HepG2 (cell line): ENCODE results near the gene JSRP1. TPM values are rescaled to one million over a fixed set of nuclear protein-coding genes. Genes with fewer than 3 reads are reported as not detected.

Experiments
- AGO1 ChIP-seq: fragments of 200-400 bp; formaldehyde crosslinking; IDR thresholded peaks from 2 replicates; pipeline ENCODE4 v1.6.1; 2017; ENCODE audit warnings: mild to moderate bottlenecking, low read depth, low read length, moderate library complexity; ENCODE audit not compliant: poor library complexity, severe bottlenecking
- CC2D1A ChIP-seq: sonication (generic); formaldehyde crosslinking; IDR thresholded peaks from 2 replicates; pipeline ENCODE4 v1.8.1; 2023; ENCODE audit warnings: mild to moderate bottlenecking, missing genetic modification reagents
- FOSL2 ChIP-seq: sonication (generic); formaldehyde crosslinking; IDR thresholded peaks from 2 replicates; pipeline ENCODE4 v1.4.0; 2020; ENCODE audit warnings: missing genetic modification reagents
- GATAD2A ChIP-seq: IDR thresholded peaks from 2 replicates; pipeline ENCODE4 v1.6.1; 2016
- MBD4 ChIP-seq: IDR thresholded peaks from 2 replicates; pipeline ENCODE4 v1.6.1; 2012; ENCODE audit warnings: low read length, inconsistent platforms, borderline replicate concordance
- NKX3-1 ChIP-seq: sonication (generic); formaldehyde crosslinking; IDR thresholded peaks from 2 replicates; pipeline ENCODE4 v1.5.0; 2020; ENCODE audit warnings: missing genetic modification reagents
- NONO ChIP-seq, 2 experiments: fragments of 450-650 bp in 1 of 2; sonication (generic) in 1 of 2; formaldehyde crosslinking in 1 of 2; IDR thresholded peaks in 1 of 2; conservative IDR thresholded peaks in 1 of 2; 2 replicates each; pipeline versions ENCODE4 v1.6.1 to v1.8.0; 2017 to 2022; ENCODE audit warnings: mild to moderate bottlenecking in 1 of 2, missing genetic modification reagents in 1 of 2, moderate library complexity in 1 of 2
- ONECUT2 ChIP-seq: sonication (generic); formaldehyde crosslinking; IDR thresholded peaks from 2 replicates; pipeline ENCODE4 v1.4.0; 2020; ENCODE audit warnings: missing genetic modification reagents
- PHF21A ChIP-seq: sonication (generic); formaldehyde crosslinking; IDR thresholded peaks from 2 replicates; pipeline ENCODE4 v1.5.0; 2020; ENCODE audit warnings: mild to moderate bottlenecking, missing genetic modification reagents
- POLR2AphosphoS5 ChIP-seq: IDR thresholded peaks from 2 replicates; pipeline ENCODE4 v1.6.1; 2012; ENCODE audit warnings: low read depth, low read length
- RFX3 ChIP-seq: IDR thresholded peaks from 2 replicates; pipeline ENCODE4 v1.6.1; 2016; ENCODE audit warnings: missing biosample characterization, missing genetic modification reagents
- SIN3A ChIP-seq: IDR thresholded peaks from 2 replicates; pipeline ENCODE4 v1.6.1; 2011; ENCODE audit warnings: low read depth, mild to moderate bottlenecking, control low read depth, low read length, borderline replicate concordance
- SIN3B ChIP-seq: fragments of 150-350 bp; IDR thresholded peaks from 2 replicates; pipeline ENCODE4 v1.6.1; 2014; ENCODE audit warnings: low read length
- SOX5 ChIP-seq: IDR thresholded peaks from 2 replicates; pipeline ENCODE4 v1.6.1; 2016; ENCODE audit warnings: borderline replicate concordance
- ZNF12 ChIP-seq: sonication (generic); formaldehyde crosslinking; IDR thresholded peaks from 2 replicates; pipeline ENCODE4 v1.5.0; 2020; ENCODE audit warnings: missing genetic modification reagents
- ZNF3 ChIP-seq: IDR thresholded peaks from 2 replicates; pipeline ENCODE4 v1.7.0; 2017; ENCODE audit warnings: inconsistent platforms
- ZSCAN22 ChIP-seq: sonication (generic); formaldehyde crosslinking; IDR thresholded peaks from 2 replicates; pipeline ENCODE4 v1.4.0; 2020; ENCODE audit warnings: mild to moderate bottlenecking, missing genetic modification reagents
- polyA plus RNA-seq, 8 experiments: library from polyadenylated mRNA; depleted of rRNA in 3 of 8; stranded (reverse) in 7 of 8; unstranded in 1 of 8; fragments of >200 nt; fragmentation: Illumina TruSeq in 4 of 8; extraction: Trizol in 4 of 8; gene quantifications; 2 replicates each; pipeline versions ENCODE4 v1.2.1 to v1.2.3, GENCODE V29; 2011 to 2016; ENCODE audit warnings: low read depth in 4 of 8, missing spikeins in 1 of 8, mixed read lengths in 1 of 8; ENCODE audit not compliant: insufficient read depth in 1 of 8
- total RNA-seq, 5 experiments: library from RNA; depleted of rRNA; stranded (reverse); fragments of >200 nt; fragmentation: Illumina TruSeq; extraction: Trizol; gene quantifications; 2 replicates each; pipeline ENCODE4 v1.2.3, GENCODE V29; 2016; ENCODE audit warnings: low read depth in 1 of 5
- TF ChIP-seq, protein P1 (sequence below): sonication (generic); formaldehyde crosslinking; conservative IDR thresholded peaks from 2 replicates; pipeline ENCODE4 v1.4.0; 2020; ENCODE audit warnings: missing genetic modification reagents
- TF ChIP-seq, protein P2 (sequence below): sonication (generic); formaldehyde crosslinking; IDR thresholded peaks from 2 replicates; pipeline ENCODE4 v1.5.1; 2020; ENCODE audit warnings: mild to moderate bottlenecking, missing genetic modification reagents, borderline replicate concordance
- TF ChIP-seq, protein P3 (sequence below): sonication (generic); formaldehyde crosslinking; IDR thresholded peaks from 2 replicates; pipeline ENCODE4 v1.4.0; 2020; ENCODE audit warnings: mild to moderate bottlenecking, missing genetic modification reagents, borderline replicate concordance
- TF ChIP-seq, protein P4 (sequence below): sonication (generic); formaldehyde crosslinking; IDR thresholded peaks from 2 replicates; pipeline ENCODE4 v1.5.1; 2020; ENCODE audit warnings: mild to moderate bottlenecking, missing genetic modification reagents, borderline replicate concordance
- TF ChIP-seq, protein P5 (sequence below): sonication (generic); formaldehyde crosslinking; IDR thresholded peaks from 2 replicates; pipeline ENCODE4 v1.8.1; 2023; ENCODE audit warnings: missing genetic modification reagents, mild to moderate bottlenecking, borderline replicate concordance

The JSRP1 gene
- total and polyA plus RNA-seq, 2 of the 13 experiments (the other 11 are each of a cell fraction or from before 2014, with no cell fraction given) = 0.16 to 0.38 TPM

DNA sequence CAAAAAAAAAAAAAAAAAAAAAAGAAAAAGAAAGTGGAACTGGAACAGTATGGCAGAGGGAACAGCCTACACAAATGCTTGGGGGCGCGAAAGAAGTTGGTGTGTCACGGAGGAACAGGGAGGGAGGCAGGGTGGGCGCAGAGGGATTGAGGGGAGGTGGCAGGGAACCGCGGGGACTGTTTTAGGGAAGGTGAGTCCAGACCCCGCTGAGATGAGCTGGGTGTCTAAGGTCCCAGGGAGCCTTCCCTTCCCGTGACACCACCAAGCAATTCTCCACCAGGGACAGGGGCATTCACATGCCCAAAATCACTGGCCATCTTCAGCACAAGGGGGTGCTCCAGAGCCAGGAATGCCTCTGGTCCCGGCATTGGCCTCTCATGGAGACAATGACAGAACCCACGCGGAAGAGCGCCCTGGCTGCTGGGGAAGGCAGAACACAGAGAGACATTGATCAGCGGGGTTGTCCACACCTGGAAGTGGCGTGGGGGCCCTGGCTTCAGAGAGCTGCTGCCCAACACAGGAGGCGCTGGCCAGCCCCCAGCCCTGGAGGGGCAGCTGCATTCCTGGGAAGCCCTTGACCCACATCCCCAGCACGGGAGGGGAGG is 18.8 kb upstream of the JSRP1 start (continued):
- TF ChIP-seq, protein P1, sequence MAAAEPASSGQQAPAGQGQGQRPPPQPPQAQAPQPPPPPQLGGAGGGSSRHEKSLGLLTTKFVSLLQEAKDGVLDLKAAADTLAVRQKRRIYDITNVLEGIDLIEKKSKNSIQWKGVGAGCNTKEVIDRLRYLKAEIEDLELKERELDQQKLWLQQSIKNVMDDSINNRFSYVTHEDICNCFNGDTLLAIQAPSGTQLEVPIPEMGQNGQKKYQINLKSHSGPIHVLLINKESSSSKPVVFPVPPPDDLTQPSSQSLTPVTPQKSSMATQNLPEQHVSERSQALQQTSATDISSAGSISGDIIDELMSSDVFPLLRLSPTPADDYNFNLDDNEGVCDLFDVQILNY (CRISPR knock-in tag) = no peak
- TF ChIP-seq CC2D1A (CRISPR knock-in tag) (no peak), PHF21A (CRISPR knock-in tag) (no peak), POLR2AphosphoS5 (no peak), ZSCAN22 (no peak), SIN3A (no peak), RFX3 (CRISPR knock-in tag) (no peak), SOX5 (peak; percentile 26; the same call in 1 of the 2 replicates), SIN3B (no peak), AGO1 (no peak), NKX3-1 (CRISPR knock-in tag) (no peak), MBD4 (no peak), ZNF3 (no peak), FOSL2 (CRISPR knock-in tag) (0 out of 2 replicates have a peak, but pooled peaks have one; percentile 15), NONO (IDR thresholded peaks at IDR 0.05) (no peak), NONO (CRISPR knock-in tag; conservative IDR thresholded peaks at IDR 0.05) (peak; percentile 51; the same call in 1 of the 2 replicates), ONECUT2 (CRISPR knock-in tag) (no peak), GATAD2A (CRISPR knock-in tag) (0 out of 2 replicates have a peak, but pooled peaks have one; percentile 30), ZNF12 (CRISPR knock-in tag) (no peak)
- TF ChIP-seq, protein P2, sequence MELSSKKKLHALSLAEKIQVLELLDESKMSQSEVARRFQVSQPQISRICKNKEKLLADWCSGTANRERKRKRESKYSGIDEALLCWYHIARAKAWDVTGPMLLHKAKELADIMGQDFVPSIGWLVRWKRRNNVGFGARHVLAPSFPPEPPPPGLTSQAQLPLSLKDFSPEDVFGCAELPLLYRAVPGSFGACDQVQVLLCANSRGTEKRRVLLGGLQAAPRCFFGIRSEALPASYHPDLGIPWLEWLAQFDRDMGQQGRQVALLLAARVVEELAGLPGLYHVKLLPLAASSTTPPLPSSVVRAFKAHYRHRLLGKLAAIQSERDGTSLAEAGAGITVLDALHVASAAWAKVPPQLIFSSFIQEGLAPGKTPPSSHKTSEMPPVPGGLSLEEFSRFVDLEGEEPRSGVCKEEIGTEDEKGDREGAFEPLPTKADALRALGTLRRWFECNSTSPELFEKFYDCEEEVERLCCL (CRISPR knock-in tag) = no peak
- TF ChIP-seq, protein P3, sequence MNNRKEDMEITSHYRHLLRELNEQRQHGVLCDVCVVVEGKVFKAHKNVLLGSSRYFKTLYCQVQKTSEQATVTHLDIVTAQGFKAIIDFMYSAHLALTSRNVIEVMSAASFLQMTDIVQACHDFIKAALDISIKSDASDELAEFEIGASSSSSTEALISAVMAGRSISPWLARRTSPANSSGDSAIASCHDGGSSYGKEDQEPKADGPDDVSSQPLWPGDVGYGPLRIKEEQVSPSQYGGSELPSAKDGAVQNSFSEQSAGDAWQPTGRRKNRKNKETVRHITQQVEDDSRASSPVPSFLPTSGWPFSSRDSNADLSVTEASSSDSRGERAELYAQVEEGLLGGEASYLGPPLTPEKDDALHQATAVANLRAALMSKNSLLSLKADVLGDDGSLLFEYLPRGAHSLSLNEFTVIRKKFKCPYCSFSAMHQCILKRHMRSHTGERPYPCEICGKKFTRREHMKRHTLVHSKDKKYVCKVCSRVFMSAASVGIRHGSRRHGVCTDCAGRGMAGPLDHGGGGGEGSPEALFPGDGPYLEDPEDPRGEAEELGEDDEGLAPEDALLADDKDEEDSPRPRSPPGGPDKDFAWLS = no peak
- TF ChIP-seq, protein P4, sequence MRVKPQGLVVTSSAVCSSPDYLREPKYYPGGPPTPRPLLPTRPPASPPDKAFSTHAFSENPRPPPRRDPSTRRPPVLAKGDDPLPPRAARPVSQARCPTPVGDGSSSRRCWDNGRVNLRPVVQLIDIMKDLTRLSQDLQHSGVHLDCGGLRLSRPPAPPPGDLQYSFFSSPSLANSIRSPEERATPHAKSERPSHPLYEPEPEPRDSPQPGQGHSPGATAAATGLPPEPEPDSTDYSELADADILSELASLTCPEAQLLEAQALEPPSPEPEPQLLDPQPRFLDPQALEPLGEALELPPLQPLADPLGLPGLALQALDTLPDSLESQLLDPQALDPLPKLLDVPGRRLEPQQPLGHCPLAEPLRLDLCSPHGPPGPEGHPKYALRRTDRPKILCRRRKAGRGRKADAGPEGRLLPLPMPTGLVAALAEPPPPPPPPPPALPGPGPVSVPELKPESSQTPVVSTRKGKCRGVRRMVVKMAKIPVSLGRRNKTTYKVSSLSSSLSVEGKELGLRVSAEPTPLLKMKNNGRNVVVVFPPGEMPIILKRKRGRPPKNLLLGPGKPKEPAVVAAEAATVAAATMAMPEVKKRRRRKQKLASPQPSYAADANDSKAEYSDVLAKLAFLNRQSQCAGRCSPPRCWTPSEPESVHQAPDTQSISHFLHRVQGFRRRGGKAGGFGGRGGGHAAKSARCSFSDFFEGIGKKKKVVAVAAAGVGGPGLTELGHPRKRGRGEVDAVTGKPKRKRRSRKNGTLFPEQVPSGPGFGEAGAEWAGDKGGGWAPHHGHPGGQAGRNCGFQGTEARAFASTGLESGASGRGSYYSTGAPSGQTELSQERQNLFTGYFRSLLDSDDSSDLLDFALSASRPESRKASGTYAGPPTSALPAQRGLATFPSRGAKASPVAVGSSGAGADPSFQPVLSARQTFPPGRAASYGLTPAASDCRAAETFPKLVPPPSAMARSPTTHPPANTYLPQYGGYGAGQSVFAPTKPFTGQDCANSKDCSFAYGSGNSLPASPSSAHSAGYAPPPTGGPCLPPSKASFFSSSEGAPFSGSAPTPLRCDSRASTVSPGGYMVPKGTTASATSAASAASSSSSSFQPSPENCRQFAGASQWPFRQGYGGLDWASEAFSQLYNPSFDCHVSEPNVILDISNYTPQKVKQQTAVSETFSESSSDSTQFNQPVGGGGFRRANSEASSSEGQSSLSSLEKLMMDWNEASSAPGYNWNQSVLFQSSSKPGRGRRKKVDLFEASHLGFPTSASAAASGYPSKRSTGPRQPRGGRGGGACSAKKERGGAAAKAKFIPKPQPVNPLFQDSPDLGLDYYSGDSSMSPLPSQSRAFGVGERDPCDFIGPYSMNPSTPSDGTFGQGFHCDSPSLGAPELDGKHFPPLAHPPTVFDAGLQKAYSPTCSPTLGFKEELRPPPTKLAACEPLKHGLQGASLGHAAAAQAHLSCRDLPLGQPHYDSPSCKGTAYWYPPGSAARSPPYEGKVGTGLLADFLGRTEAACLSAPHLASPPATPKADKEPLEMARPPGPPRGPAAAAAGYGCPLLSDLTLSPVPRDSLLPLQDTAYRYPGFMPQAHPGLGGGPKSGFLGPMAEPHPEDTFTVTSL (CRISPR knock-in tag) = no peak
- TF ChIP-seq, protein P5, sequence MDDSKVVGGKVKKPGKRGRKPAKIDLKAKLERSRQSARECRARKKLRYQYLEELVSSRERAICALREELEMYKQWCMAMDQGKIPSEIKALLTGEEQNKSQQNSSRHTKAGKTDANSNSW = no peak
